Measurements from ENCODE around the gene OR5B21. TPM values are rescaled to one million over a fixed set of nuclear protein-coding genes. Genes with fewer than 3 reads are reported as not detected.

The OR5B21 gene
- total and polyA plus RNA-seq, 2 donors (not counting 1 experiment from before 2014, with no cell fraction given), result not detected

DNA sequence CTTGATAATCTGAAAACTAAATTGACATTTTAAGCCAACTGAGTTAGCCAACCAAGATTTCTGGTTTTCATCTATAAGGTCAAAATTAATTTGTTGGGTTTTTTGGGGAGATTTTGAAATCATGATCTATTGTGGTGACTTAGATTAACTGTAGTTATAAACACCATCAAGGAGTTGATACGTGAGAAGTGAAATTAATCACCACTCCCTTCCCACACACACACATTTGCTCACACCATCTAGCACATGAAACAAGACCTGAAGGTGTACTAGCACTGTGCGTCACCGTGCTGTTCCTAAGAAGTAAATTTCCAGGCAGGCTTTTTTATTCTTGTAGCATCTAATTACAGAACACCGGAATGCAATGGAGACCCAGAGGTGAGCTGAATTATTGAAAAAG is 2.1 kb downstream of the OR5B21 start:
- Histone ChIP-seq H2AFZ (ENCODE audit: low read length) (no peak overlapping the region), H3K27me3 (ENCODE audit: control insufficient read depth, insufficient read depth, low read length) (no peaks in the 10 kb centered on the region), H3K79me2 (ENCODE audit: control insufficient read depth, insufficient read depth, low read length) (no peaks in the 10 kb centered on the region), H3K4me2 (ENCODE audit: extremely low read depth, insufficient read depth, low read length) (no peak overlapping the region), H4K20me1 (ENCODE audit: control insufficient read depth, extremely low read depth, insufficient read depth, low read length) (no peaks in the 10 kb centered on the region), H3K9me3 (ENCODE audit: control insufficient read depth, insufficient read depth, low read depth, low read length) (no peaks in the 10 kb centered on the region), H3K9ac (ENCODE audit: insufficient read depth, low read length) (no peak overlapping the region), H3K36me3 (ENCODE audit: control insufficient read depth, insufficient read depth, low read length) (no peaks in the 10 kb centered on the region), H3K27ac (ENCODE audit: insufficient read depth, low read length) (no peak overlapping the region), H3K4me3 (replicated peaks in 1 of 4; ENCODE audit: control extremely low read depth in 1 of 4, insufficient read depth in 1 of 4, low read depth in 3 of 4, low read length in 4 of 4) (no peak overlapping the region), H3K4me1 (ENCODE audit: control insufficient read depth, extremely low read depth, insufficient read depth, low read length) (no peaks in the 10 kb centered on the region)
- TF ChIP-seq EZH2 (IDR thresholded peaks at IDR 0.05; ENCODE audit: low read length, missing control alignments), result no peak
- TF ChIP-seq CTCF (conservative IDR thresholded peaks at IDR 0.05 in 1 of 2, IDR thresholded peaks at IDR 0.05 in 1 of 2; ENCODE audit: low read depth in 1 of 2, low read length in 2 of 2), result no peak
- DNase-seq (ENCODE audit: low read depth in 2 of 2), result no peak

- no peaks in the 10 kb centered on the region for H3K27me3 ChIP-seq (ENCODE audit: control insufficient read depth, insufficient read depth, low read length)
- no peak overlapping the region for H3K9ac ChIP-seq (ENCODE audit: insufficient read depth, low read length)
- H3K79me2 ChIP-seq (ENCODE audit: control insufficient read depth, insufficient read depth, low read length), result no peaks in the 10 kb centered on the region
- DNase-seq (ENCODE audit: low read depth in 2 of 2), result no peak
- H3K27ac ChIP-seq (ENCODE audit: insufficient read depth, low read length), result no peak overlapping the region
- H3K4me3 ChIP-seq (replicated peaks in 1 of 4; ENCODE audit: control extremely low read depth in 1 of 4, insufficient read depth in 1 of 4, low read depth in 3 of 4, low read length in 4 of 4), result no peak overlapping the region
- H3K4me1 ChIP-seq (ENCODE audit: control insufficient read depth, extremely low read depth, insufficient read depth, low read length), result no peaks in the 10 kb centered on the region
- no peak for TF ChIP-seq EZH2 (IDR thresholded peaks at IDR 0.05; ENCODE audit: low read length, missing control alignments)
- no peak for TF ChIP-seq CTCF (conservative IDR thresholded peaks at IDR 0.05 in 1 of 2, IDR thresholded peaks at IDR 0.05 in 1 of 2; ENCODE audit: low read depth in 1 of 2, low read length in 2 of 2)
- H3K9me3 ChIP-seq (ENCODE audit: control insufficient read depth, insufficient read depth, low read depth, low read length), result no peaks in the 10 kb centered on the region
- H4K20me1 ChIP-seq (ENCODE audit: control insufficient read depth, extremely low read depth, insufficient read depth, low read length), result no peaks in the 10 kb centered on the region
- H2AFZ ChIP-seq (ENCODE audit: low read length), result no peak overlapping the region
- no peaks in the 10 kb centered on the region for H3K36me3 ChIP-seq (ENCODE audit: control insufficient read depth, insufficient read depth, low read length)
- no peak overlapping the region for H3K4me2 ChIP-seq (ENCODE audit: extremely low read depth, insufficient read depth, low read length)
Measured at GRCh38 chr11:58504232-58504631, 3.7 kb downstream of the OR5B21 start.

DNA sequence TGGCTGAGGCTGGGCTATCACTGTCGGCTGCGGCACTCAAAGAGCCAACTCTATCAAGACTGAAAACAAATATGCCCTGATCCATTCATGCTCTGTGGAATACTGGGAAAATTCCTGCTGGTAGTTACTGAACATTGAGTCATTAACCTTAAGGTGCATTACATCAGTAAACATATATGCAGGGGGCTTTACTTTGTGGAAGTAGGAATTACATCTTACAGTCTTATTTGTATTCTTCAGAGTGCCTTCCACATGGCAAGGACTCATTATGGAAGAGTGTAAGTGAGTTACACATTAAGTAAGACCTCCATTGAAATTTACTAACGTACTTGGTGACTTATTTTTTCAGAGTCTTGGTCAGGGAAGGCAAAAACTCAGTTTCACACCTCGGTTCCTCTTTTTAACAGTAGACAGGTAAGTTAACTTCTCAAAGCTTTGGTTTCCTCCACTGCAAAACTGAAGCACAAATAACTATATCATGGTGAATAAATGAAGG is 4.5 kb downstream of the OR5B21 start:
- H3K9me3 ChIP-seq (ENCODE audit: control insufficient read depth, insufficient read depth, low read depth, low read length), result no peaks in the 10 kb centered on the region
- peak in 1 of 2 donors; percentile 5 for DNase-seq (ENCODE audit: low read depth in 2 of 2)
- no peaks in the 10 kb centered on the region for H3K4me1 ChIP-seq (ENCODE audit: control insufficient read depth, extremely low read depth, insufficient read depth, low read length)
- H3K4me3 ChIP-seq (replicated peaks in 1 of 4; ENCODE audit: control extremely low read depth in 1 of 4, insufficient read depth in 1 of 4, low read depth in 3 of 4, low read length in 4 of 4), result no peak overlapping the region
- no peak overlapping the region for H3K4me2 ChIP-seq (ENCODE audit: extremely low read depth, insufficient read depth, low read length)
- no peak overlapping the region for H3K27ac ChIP-seq (ENCODE audit: insufficient read depth, low read length)
- H3K36me3 ChIP-seq (ENCODE audit: control insufficient read depth, insufficient read depth, low read length), result no peaks in the 10 kb centered on the region
- TF ChIP-seq CTCF (conservative IDR thresholded peaks at IDR 0.05 in 1 of 2, IDR thresholded peaks at IDR 0.05 in 1 of 2; ENCODE audit: low read depth in 1 of 2, low read length in 2 of 2), result no peak
- no peak for TF ChIP-seq EZH2 (IDR thresholded peaks at IDR 0.05; ENCODE audit: low read length, missing control alignments)
- no peak overlapping the region for H3K9ac ChIP-seq (ENCODE audit: insufficient read depth, low read length)
- H3K79me2 ChIP-seq (ENCODE audit: control insufficient read depth, insufficient read depth, low read length), result no peaks in the 10 kb centered on the region
- no peak overlapping the region for H2AFZ ChIP-seq (ENCODE audit: low read length)
- no peaks in the 10 kb centered on the region for H4K20me1 ChIP-seq (ENCODE audit: control insufficient read depth, extremely low read depth, insufficient read depth, low read length)
- H3K27me3 ChIP-seq (ENCODE audit: control insufficient read depth, insufficient read depth, low read length), result no peaks in the 10 kb centered on the region

Measured in fibroblast of lung (primary cell).